ENCODE data around the gene GPX2. TPM values are rescaled to one million over a fixed set of nuclear protein-coding genes. Genes with fewer than 3 reads are reported as not detected.

GPX2 gene
- total and polyA plus RNA-seq, 10 donors = 0.26 TPM; not detected in 9

DNA sequence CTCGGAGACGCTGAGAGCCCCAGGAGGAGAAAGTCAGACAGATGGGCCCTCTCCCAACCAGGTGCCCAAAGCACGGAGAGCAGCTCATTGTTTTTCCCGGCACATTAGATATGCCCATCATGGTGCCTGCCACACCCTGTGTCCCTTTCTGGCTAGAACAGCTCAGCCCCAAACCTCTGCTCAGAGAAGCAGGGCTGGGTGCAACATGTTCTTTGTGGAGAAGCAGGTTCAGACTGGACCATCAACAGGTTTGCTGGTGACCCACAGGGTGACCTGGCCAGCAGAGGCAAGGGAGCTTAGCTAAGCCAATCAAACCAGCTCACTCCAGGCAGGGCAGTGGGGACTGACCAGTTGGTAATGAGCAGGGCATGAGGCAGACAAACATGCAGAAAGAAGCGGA, 16.2 kb upstream of the GPX2 start:
- no peak for DNase-seq
- TF ChIP-seq POLR2AphosphoS5 (IDR thresholded peaks at IDR 0.05) (no peak), POLR2A (IDR thresholded peaks at IDR 0.05) (no peak)
- TF ChIP-seq, protein P1, sequence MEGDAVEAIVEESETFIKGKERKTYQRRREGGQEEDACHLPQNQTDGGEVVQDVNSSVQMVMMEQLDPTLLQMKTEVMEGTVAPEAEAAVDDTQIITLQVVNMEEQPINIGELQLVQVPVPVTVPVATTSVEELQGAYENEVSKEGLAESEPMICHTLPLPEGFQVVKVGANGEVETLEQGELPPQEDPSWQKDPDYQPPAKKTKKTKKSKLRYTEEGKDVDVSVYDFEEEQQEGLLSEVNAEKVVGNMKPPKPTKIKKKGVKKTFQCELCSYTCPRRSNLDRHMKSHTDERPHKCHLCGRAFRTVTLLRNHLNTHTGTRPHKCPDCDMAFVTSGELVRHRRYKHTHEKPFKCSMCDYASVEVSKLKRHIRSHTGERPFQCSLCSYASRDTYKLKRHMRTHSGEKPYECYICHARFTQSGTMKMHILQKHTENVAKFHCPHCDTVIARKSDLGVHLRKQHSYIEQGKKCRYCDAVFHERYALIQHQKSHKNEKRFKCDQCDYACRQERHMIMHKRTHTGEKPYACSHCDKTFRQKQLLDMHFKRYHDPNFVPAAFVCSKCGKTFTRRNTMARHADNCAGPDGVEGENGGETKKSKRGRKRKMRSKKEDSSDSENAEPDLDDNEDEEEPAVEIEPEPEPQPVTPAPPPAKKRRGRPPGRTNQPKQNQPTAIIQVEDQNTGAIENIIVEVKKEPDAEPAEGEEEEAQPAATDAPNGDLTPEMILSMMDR (IDR thresholded peaks at IDR 0.05 in 8 of 11, conservative IDR thresholded peaks at IDR 0.05 in 3 of 11) = no peak
- WGBS, 5 donors = 88 to 99% (median 96%) methylated on average over 5 of the region's 5 CpGs
- no peak overlapping the region for H3K4me3 ChIP-seq
- peaks cover 0 to 23% (median 0%) of the 10 kb centered on the region in 6 donors for H3K36me3 ChIP-seq
- intact Hi-C loops (cut with DNase I; ENCODE audit: low total_unique reads) = no loop called here
- no peaks in the 10 kb centered on the region for H3K27me3 ChIP-seq (replicated peaks in 1 of 7)
- H3K9me3 ChIP-seq = no peaks in the 10 kb centered on the region
- H3K4me1 ChIP-seq = no peaks in the 10 kb centered on the region
- H3K27ac ChIP-seq = no peak overlapping the region

DNA sequence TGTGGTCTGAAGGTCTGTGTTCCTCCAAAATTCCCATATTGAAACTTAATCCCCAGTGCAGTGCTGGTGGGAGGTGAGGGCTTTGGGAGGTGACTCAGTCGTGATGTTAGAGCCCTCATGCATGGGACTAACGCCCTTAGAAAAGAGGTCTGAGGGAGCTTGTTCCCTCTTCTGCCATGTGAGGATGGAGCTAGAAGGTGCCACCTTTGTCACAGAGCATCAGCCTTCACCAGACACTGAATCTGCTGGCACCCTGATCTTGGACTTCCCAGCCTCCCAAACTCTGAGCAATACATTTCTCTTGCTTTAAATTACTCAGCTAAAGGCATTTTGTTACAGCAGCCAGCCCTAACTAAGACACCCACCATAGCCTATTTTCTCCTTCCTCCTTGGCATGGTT, 15.7 kb upstream of the GPX2 start:
- Histone ChIP-seq H3K27me3 (replicated peaks in 1 of 7) (no peaks in the 10 kb centered on the region), H3K4me3 (no peak overlapping the region), H3K4me1 (no peaks in the 10 kb centered on the region), H3K27ac (no peak overlapping the region), H3K36me3 (peaks cover 0 to 23% (median 0%) of the 10 kb centered on the region in 6 donors), H3K9me3 (no peaks in the 10 kb centered on the region)
- DNase-seq = no peak
- intact Hi-C loops (cut with DNase I; ENCODE audit: low total_unique reads) = no loop called here
- 86 to 97% (median 92%) methylated on average over 2 of the region's 2 CpGs for WGBS, 5 donors
- TF ChIP-seq, protein P1 (IDR thresholded peaks at IDR 0.05 in 8 of 11, conservative IDR thresholded peaks at IDR 0.05 in 3 of 11) = no peak
- TF ChIP-seq POLR2A (IDR thresholded peaks at IDR 0.05) (no peak), POLR2AphosphoS5 (IDR thresholded peaks at IDR 0.05) (no peak)

DNA sequence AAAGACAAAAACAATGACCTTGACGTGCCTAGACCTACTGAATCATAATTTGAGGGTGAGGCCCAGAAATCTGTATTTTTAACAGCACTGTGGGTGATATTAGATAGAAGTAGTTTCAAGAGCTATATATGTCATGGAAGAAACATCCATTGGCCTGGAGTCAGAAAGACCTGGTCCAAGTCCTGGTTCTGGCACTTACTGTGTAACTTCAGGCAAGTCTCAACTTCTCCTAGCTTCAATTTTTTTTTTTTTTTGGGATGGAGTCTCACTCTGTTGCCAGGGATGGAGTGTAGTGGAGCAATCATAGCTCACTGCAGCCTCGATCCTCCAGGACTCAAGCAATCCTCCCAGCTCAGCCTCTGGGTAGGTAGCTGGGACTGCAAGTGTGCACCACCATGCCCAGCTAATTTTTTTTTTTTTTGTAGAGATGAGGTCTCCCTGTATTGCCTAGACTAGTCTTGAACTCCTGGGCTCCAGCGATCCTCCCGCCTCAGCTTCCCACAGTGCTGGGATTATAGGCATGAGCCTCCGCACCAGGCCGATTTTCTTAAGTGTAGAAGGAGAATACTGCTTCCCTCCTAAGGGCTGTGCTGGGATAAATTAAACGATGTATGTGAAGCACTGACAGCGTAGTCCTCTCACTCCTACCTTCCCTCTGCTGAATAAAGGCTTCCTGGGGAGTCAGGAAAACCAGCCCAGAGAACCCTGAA, 14.3 kb upstream of the GPX2 start:
- Histone ChIP-seq H3K4me1 (peaks cover 0 to 12% (median 2%) of the 10 kb centered on the region in 6 donors), H3K4me3 (no peak overlapping the region), H3K36me3 (peaks cover 0 to 23% (median 0%) of the 10 kb centered on the region in 6 donors), H3K9me3 (no peaks in the 10 kb centered on the region), H3K27ac (no peak overlapping the region), H3K27me3 (replicated peaks in 1 of 7) (no peaks in the 10 kb centered on the region)
- TF ChIP-seq POLR2A (IDR thresholded peaks at IDR 0.05) = no peak
- TF ChIP-seq, protein P1 (IDR thresholded peaks at IDR 0.05 in 8 of 11, conservative IDR thresholded peaks at IDR 0.05 in 3 of 11) = no peak
- no peak for TF ChIP-seq POLR2AphosphoS5 (IDR thresholded peaks at IDR 0.05)
- intact Hi-C loops (cut with DNase I; ENCODE audit: low total_unique reads) = no loop called here
- WGBS, 5 donors = 86 to 96% (median 95%) methylated on average over 8 of the region's 8 CpGs
- no peak for DNase-seq

DNA sequence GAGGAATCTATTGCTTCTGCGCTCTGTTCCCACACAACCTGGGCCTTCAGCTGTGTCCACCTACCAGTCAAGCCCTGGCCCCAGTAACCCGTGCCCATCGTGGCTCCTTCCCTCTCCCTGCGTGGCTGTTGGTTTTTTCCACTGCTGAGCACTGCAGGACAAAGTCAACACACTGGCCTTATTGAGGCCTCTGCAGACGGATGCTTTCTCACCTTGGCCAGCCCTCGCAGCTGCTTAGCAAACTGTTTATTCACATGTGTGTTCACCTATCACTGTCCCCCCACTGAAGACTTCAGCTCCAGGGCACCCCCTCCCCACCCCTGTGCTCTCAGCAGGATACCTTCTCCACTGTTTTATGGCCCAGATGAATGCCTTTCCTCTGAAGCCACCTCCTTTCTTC, 12.8 kb upstream of the GPX2 start:
- Histone ChIP-seq H3K9me3 (no peaks in the 10 kb centered on the region), H3K36me3 (peaks cover 0 to 34% (median 0%) of the 10 kb centered on the region in 6 donors), H3K4me1 (peaks cover 0 to 14% (median 2%) of the 10 kb centered on the region in 6 donors), H3K27ac (no peak overlapping the region), H3K4me3 (no peak overlapping the region), H3K27me3 (replicated peaks in 1 of 7) (no peaks in the 10 kb centered on the region)
- TF ChIP-seq, protein P1 (IDR thresholded peaks at IDR 0.05 in 8 of 11, conservative IDR thresholded peaks at IDR 0.05 in 3 of 11) = no peak
- TF ChIP-seq POLR2AphosphoS5 (IDR thresholded peaks at IDR 0.05) (no peak), POLR2A (IDR thresholded peaks at IDR 0.05) (no peak)
- 88 to 94% (median 89%) methylated on average over 6 of the region's 6 CpGs for WGBS, 5 donors
- intact Hi-C loops (cut with DNase I; ENCODE audit: low total_unique reads) = no loop called here
- DNase-seq = no peak
